Endometrial microvascular endothelial cells (primary cell): ENCODE results near the gene COL6A1. TPM values are rescaled to one million over a fixed set of nuclear protein-coding genes. Genes with fewer than 3 reads are reported as not detected.
"Not testable (repeated sequence)": the region's sequence is repeated elsewhere in the genome, so short reads cannot be mapped to it uniquely, and the experiment has no call there.

Experiments
- in situ Hi-C: cut with HindIII; loops from 2 replicates; pipeline ENCODE4 v1.10.0; 2017; ENCODE audit warnings: low sequenced_read_pairs, low pct_unique_long_range_greater_than_20kb; ENCODE audit errors: inconsistent ontology term
- total RNA-seq: library from RNA; depleted of rRNA; stranded (reverse); fragments of >200 nt; gene quantifications from one replicate; pipeline ENCODE4 v1.2.3, GENCODE V29; 2015; ENCODE audit errors: inconsistent ontology term

The COL6A1 gene
- total RNA-seq, 1 donor from 2014 or later = 30.2 TPM

DNA sequence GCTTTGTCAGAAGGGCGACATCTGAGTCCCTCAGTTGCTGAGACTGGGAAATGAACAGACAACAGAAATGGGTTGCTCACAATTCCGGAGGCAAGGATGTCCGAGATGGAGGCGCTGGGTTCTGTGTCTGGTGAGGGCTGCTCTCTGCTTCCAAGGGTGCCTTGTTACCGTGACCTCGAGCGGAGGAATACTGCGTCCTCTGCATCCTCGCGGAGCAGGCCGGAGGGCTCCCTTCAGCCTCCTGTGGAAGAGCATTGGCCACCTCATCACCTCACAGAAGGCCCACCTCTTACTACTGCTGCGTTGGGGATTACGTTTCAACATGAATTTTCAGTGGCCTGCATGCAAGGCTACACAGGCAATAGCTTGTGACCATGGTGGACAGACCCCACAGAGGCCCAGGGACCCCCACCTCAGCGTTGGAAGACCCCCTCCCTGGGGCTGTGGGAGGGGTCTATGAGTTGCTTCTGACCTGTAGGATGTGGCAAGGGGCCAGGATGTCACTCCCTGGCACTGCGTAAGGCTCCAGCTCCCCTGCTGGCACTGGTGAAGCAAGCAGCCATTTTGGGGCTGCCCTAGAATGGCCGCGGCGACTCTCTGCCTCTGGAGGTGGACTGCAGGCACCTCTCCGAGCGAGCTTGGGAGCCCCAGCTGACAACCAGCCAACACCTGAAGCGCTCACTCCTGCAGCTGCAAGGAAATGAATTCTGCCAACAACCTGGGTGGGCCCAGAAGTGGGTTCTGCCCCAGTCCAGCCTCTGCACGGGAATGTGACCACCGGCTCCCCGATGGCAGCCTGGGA, 36.3 kb upstream of the COL6A1 start:
- in situ Hi-C loops = no loop called here

- in situ Hi-C loops = no loop called here
These were observed 35.7 kb upstream of the COL6A1 start for GRCh38 chr21:45945868-45946210.

DNA sequence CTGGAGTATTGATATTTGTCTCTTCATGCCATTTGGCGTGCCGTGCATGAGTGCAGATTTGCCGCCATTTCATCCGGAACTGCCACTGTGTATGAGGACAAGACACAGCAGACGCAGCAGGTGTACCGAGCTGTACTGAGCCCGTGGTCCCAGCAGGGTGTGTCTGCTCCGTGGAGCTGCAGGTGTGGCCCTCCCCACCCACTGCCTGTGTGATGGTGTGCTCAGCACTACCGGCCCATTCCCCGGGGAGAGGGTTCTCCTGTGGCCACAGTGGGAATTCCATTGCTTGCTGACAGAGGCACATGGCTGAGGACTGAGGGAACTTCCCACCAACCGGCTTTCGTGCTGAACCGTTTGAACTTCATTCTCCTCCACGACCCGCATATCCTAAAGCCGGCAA, 34.3 kb upstream of the COL6A1 start:
- in situ Hi-C loops = no loop called here

- in situ Hi-C loops = no loop called here
These were observed 33.8 kb upstream of the COL6A1 start for GRCh38 chr21:45947716-45948255.

- in situ Hi-C loops = no loop called here
These were observed 32.9 kb upstream of the COL6A1 start for GRCh38 chr21:45948576-45949141.

GRCh38 chr21:45949928-45950739, 31.4 kb upstream of the COL6A1 start:
- in situ Hi-C loops = no loop called here

GRCh38 chr21:45950740-45951515, 30.6 kb upstream of the COL6A1 start:
- in situ Hi-C loops = no loop called here

DNA sequence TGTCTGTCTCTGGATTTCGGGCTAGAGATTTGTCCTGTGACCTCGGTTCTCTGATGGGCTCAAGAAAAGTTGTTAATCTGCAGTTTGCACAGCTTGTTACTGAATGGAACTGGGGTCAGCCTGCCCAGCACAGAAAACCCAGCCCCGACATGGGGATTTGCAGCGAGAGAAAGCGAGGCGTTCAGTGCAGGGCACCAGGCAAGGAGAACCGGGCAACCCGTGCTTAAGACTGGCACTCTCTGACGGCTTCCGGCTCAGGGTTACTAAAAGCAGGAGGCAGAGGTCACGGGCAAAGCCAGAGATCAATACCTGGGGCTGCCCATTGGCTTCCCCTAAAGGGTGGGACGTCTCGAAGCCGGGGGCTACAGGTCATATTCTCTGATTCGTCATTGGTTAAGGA, 29.9 kb upstream of the COL6A1 start:
- in situ Hi-C loops = no loop called here

- in situ Hi-C loops = not testable (repeated sequence)
These were observed 29.0 kb upstream of the COL6A1 start for GRCh38 chr21:45952527-45952926.

GRCh38 chr21:45952974-45953373, 28.6 kb upstream of the COL6A1 start:
- in situ Hi-C loops = no loop called here

DNA sequence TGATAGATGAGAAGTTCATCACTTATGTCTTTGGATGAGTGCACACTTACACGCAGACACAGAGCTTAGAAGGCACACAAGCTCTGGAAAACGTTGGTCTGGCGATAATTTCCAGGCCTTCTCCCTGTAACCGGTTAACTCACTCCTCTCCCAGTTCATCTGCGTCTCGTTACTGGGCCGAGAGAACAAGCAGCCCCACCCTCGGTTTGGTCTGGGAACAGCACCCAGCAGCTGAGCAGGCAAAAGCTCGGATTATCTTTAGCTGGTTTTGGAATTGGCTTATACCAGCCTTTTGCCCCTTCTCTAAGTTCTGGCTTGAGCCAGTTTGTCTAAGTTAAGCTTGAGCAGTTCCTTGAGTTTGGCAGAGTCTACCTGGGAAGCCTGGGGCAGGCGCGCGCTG, 27.3 kb upstream of the COL6A1 start:
- in situ Hi-C loops = no loop called here

- in situ Hi-C loops = no loop called here
These were observed 26.6 kb upstream of the COL6A1 start for GRCh38 chr21:45954921-45955320.

- in situ Hi-C loops = no loop called here
These were observed 24.0 kb upstream of the COL6A1 start for GRCh38 chr21:45957551-45957950.

DNA sequence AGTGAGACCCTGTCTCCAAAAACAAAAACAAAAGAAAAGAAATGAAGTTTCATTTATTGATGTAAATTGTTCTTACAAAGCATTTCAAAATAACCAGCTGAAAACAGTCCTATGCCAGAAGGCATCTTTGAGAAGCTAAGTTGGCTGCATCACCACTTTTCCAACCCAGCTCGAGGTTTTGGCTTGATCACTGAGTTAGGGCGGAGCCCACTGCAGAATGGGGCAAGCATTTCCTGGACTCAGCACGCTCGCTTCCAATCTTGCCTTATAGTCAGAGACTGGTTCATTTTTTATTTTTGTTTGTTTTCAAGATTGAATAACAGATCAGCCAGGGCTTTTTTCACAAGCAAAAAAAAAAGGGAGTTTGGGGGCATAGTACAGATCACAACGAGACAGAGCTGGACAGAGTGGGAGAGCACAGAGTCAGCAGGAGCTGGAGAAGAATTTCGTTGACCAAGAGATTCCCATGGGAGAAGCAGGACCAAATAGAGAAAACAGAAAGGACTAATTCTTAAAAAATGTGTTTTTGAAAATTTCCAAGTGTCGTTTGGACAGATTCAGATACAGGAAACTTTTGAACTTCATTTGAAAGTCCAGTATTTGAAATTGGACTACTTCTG, 23.5 kb upstream of the COL6A1 start:
- in situ Hi-C loops = no loop called here

DNA sequence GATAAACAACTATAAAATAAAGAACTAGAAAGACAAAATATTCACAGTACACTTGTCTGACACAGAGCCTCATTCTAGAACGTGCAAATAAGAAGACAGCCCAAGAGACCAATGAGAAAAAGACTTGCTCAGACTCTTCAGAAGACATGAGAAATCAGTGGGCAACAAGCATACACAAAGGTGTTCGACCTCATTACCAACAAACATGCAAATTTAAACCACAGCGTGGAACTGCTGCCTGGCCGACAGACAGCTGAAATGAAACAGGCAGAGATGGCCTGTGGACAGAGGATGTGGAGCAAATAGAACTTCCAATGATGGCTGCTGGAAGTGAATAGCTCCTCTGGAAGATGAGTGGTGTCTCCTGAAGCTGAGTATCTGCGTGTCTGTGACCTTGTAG, 22.4 kb upstream of the COL6A1 start:
- in situ Hi-C loops = no loop called here

- in situ Hi-C loops = no loop called here
These were observed 21.7 kb upstream of the COL6A1 start for GRCh38 chr21:45959779-45960390.

DNA sequence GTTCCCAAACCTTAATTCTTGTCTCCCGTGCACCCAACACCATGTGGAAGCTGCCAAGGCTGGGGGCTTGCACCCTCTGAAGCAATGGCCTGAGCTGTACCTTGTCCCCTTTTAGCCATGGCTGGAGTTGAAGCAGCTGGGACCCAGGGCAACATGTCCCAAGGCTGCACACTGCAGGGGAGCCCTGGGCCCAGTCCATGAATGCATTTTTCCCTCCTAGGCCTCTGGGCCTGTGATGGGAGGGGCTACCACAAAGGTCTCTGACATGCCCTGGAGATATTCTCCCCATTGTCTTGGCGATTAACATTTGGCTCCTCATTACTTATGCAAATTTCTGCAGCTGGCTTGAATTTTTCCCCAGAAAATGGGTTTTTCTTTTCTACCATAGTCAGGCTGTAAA, 20.2 kb upstream of the COL6A1 start:
- in situ Hi-C loops = not testable (repeated sequence)

GRCh38 chr21:45962531-45963231, 18.9 kb upstream of the COL6A1 start:
- in situ Hi-C loops = no loop called here
